Camera-type eye (tissue), 1 donor: ENCODE measurements around the gene PSG1. TPM values are rescaled to one million over a fixed set of nuclear protein-coding genes. Genes with fewer than 3 reads are reported as not detected.

Experiments
- total RNA-seq: library from RNA; depleted of rRNA; stranded (reverse); fragments of >200 nt; gene quantifications from one replicate; pipeline ENCODE4 v1.2.3, GENCODE V29; 2014

Gene PSG1
- total RNA-seq, result not detected

GRCh38 chr19:42879613-42880012, at the start of gene PSG1:
Gene PSG1 (minus strand): TSS chr19:42879713. CDS start chr19:42879581, 132 bp downstream.

DNA sequence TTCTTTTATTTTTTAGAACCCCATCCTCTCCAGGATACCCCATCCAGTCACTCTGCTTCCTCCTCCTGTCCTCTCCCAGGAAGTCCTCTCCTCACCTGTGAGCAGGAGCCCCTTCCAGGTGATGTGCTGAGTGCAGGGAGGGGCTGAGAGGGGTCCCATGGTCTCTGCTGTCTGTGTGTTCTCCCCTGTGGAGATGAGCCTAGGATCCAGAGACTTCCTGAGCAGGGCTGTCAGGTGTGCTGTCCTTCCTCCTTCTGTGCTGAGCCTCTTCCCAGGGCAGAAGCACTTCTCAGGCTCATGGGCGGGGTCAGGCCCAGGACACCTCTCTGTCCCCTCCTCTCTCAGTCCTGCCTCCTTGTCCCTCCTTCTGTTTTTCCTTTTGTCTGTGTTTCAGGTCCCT, 38.1 kb upstream of the PSG1 start, which contains the start of gene PSG6:
PSG6 (minus strand) TSS at position 261 of the 400 bp plus-strand sequence; CDS start at position 159, 102 bp downstream.

Other genes starting within 250 kb of the PSG1 start
- not detected for gene PSG3, start 139.2 kb downstream of the PSG1 start, total RNA-seq
- not detected for gene PSG8, start 114.0 kb downstream of the PSG1 start, total RNA-seq
- not detected for gene PSG6, start 38.2 kb upstream of the PSG1 start, total RNA-seq
- gene PSG7, start 57.5 kb upstream of the PSG1 start, total RNA-seq, result not detected
- not detected for gene PSG11, start 146.8 kb upstream of the PSG1 start, total RNA-seq
- gene PSG2, start 203.0 kb upstream of the PSG1 start, total RNA-seq, result not detected